DOHH2 (cell line): ENCODE measurements around the gene GNPTG.

ENCODE experiments used
- H3F3A ChIP-seq: fragments of 200-600 bp; sonication (generic), shearing (Covaris generic); 2 replicates; pipeline ENCODE4 v1.6.0; 2016; ENCODE audit warnings: antibody characterized with exemption, mild to moderate bottlenecking; ENCODE audit not compliant: control insufficient read depth, insufficient read depth
- H3K27ac ChIP-seq: fragments of 200-600 bp; sonication (generic); 2 replicates; pipeline ENCODE4 v1.5.1; 2014; ENCODE audit warnings: low read depth, mild to moderate bottlenecking, low read length, moderate library complexity
- H3K27me3 ChIP-seq: fragments of 200-600 bp; sonication (generic); 2 replicates; pipeline ENCODE4 v1.6.1; 2014; ENCODE audit warnings: mild to moderate bottlenecking, low read length, mixed read lengths; ENCODE audit not compliant: control insufficient read depth
- H3K36me3 ChIP-seq: fragments of 200-600 bp; sonication (generic); 2 replicates; pipeline ENCODE4 v1.6.1; 2014; ENCODE audit warnings: mild to moderate bottlenecking, low read length, moderate library complexity, mixed read lengths; ENCODE audit not compliant: control insufficient read depth
- H3K4me1 ChIP-seq: fragments of 200-600 bp; sonication (generic); 2 replicates; pipeline ENCODE4 v1.6.1; 2014; ENCODE audit warnings: mild to moderate bottlenecking, low read length, mixed read lengths; ENCODE audit not compliant: control insufficient read depth
- H3K4me2 ChIP-seq: fragments of 200-600 bp; sonication (generic); 2 replicates; pipeline ENCODE4 v1.6.0; 2014; ENCODE audit warnings: mild to moderate bottlenecking, low read length, moderate library complexity
- H3K4me3 ChIP-seq: fragments of 200-600 bp; sonication (generic); 2 replicates; pipeline ENCODE4 v1.5.1; 2014; ENCODE audit warnings: mild to moderate bottlenecking, low read length, mixed read lengths
- H3K79me2 ChIP-seq: fragments of 200-600 bp; sonication (generic); 2 replicates; pipeline ENCODE4 v1.6.1; 2014; ENCODE audit warnings: mild to moderate bottlenecking, low read length, mixed read lengths; ENCODE audit not compliant: control insufficient read depth
- H3K9me2 ChIP-seq: fragments of 200-600 bp; sonication (generic); replicated peaks from 2 replicates; pipeline ENCODE4 v1.6.1; 2014; ENCODE audit warnings: mild to moderate bottlenecking, low read length, mixed read lengths; ENCODE audit not compliant: control insufficient read depth
- H3K9me3 ChIP-seq: fragments of 200-600 bp; sonication (generic); 2 replicates; pipeline ENCODE4 v1.6.1; 2014; ENCODE audit warnings: antibody characterized with exemption, low read length, mixed read lengths; ENCODE audit not compliant: control insufficient read depth, insufficient read depth
- H4K20me1 ChIP-seq: fragments of 200-600 bp; sonication (generic); 2 replicates; pipeline ENCODE4 v1.6.0; 2014; ENCODE audit warnings: low read depth, mild to moderate bottlenecking, antibody characterized with exemption, low read length, moderate library complexity; ENCODE audit not compliant: control insufficient read depth, insufficient read depth
- EZH2phosphoT487 ChIP-seq: fragments of 200-600 bp; sonication (generic); IDR thresholded peaks from 2 replicates; pipeline ENCODE4 v1.6.1; 2017; ENCODE audit warnings: borderline replicate concordance, mild to moderate bottlenecking, antibody characterized with exemption, low read length, moderate library complexity, mixed read lengths
- TF ChIP-seq, protein P1 (sequence below): fragments of 200-600 bp; sonication (generic); IDR thresholded peaks from one replicate; pipeline ENCODE4 v1.5.1; 2014; ENCODE audit warnings: antibody characterized with exemption, mild to moderate bottlenecking, low read depth, low read length; ENCODE audit not compliant: poor library complexity, severe bottlenecking

GNPTG gene

DNA sequence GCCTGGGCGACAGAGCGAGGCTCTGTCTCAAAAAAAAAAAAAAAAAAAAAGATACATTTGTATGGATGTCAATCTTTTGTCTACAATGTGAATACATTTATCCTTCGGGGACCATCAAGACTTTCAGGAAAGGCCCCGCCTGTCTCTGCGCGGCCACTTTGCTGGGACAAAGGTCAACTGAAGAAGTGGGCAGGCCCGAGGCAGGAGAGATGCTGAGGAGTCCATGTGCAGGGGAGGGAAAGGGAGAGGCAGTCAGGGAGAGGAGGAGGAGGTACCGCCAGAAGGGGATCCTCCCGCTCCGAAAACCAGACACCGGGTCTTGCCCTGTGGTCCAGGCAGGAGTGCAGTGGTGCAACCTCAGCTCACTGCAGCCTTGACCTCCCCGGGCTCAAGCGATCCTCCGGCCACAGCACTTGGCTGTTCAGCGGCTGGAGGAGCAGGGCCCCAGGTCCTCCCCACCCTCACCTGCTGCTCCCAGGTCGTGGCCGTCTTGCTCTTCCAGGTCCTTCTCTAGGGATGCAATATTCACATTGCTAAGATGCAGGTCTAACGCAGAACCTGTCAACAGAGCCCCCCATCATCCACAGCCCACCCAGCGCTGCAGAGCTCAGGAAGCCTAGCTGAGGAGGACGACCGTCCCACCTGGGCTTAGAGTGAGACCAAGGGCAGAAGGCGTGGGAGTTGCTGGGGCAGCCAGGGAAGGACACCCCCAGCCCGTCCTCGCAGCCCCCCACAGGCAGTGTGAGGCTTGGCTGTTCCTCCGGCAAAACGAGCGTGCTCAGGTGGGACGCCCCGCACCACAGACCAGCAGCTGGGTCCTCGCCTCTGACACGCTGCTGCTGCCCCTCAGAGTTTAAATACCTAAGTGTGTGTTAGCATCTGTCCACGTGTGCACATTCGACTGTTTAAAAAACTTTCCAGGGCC lies 19.6 kb downstream of the GNPTG start:
- H3K79me2 ChIP-seq = no peaks in the 10 kb centered on the region
- no peaks in the 10 kb centered on the region for H3K4me1 ChIP-seq
- H3K27ac ChIP-seq = no peak overlapping the region
- H3F3A ChIP-seq = no peaks in the 10 kb centered on the region
- H3K27me3 ChIP-seq = no peaks in the 10 kb centered on the region
- no peak overlapping the region for H3K4me2 ChIP-seq
- TF ChIP-seq, protein P1, sequence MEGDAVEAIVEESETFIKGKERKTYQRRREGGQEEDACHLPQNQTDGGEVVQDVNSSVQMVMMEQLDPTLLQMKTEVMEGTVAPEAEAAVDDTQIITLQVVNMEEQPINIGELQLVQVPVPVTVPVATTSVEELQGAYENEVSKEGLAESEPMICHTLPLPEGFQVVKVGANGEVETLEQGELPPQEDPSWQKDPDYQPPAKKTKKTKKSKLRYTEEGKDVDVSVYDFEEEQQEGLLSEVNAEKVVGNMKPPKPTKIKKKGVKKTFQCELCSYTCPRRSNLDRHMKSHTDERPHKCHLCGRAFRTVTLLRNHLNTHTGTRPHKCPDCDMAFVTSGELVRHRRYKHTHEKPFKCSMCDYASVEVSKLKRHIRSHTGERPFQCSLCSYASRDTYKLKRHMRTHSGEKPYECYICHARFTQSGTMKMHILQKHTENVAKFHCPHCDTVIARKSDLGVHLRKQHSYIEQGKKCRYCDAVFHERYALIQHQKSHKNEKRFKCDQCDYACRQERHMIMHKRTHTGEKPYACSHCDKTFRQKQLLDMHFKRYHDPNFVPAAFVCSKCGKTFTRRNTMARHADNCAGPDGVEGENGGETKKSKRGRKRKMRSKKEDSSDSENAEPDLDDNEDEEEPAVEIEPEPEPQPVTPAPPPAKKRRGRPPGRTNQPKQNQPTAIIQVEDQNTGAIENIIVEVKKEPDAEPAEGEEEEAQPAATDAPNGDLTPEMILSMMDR = no peak
- no peak for TF ChIP-seq EZH2phosphoT487
- H3K36me3 ChIP-seq = no peaks in the 10 kb centered on the region
- no peaks in the 10 kb centered on the region for H3K9me3 ChIP-seq
- H4K20me1 ChIP-seq = no peaks in the 10 kb centered on the region
- no peak overlapping the region for H3K4me3 ChIP-seq
- no peaks in the 10 kb centered on the region for H3K9me2 ChIP-seq

DNA sequence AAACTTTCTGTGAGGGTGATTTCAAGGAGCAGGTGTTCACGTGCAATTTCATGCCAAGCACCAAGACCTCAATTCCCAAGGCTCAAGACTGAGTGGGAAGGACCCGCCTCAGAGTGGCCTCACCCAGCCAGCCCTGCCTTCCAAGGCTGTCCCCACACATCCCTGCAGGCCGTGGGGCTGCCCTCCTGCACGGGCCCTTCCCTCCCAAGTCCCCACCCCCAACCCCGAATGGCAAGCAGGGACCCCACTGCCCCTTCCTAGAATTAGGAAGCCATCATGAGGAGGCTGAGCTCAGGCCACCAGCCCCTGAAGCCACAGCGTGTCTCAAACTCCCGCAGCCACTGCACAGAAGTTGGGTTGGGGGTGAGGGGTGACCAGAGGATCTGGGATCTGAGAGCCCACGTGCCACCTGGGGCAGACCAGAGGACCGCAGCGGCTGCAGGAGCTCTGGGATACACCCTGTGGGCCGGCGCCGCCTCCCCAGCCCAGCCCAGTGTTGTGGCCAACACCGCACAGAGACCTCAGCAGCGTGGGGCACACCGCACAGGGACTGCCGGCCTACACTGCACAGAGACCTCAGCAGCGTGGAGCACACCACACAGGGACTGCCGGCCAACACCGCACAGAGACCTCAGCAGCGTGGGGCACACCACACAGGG lies 20.7 kb downstream of the GNPTG start:
- H3K9me2 ChIP-seq = no peaks in the 10 kb centered on the region
- H3K9me3 ChIP-seq = no peaks in the 10 kb centered on the region
- no peak overlapping the region for H3K4me2 ChIP-seq
- H3K27me3 ChIP-seq = no peaks in the 10 kb centered on the region
- no peaks in the 10 kb centered on the region for H4K20me1 ChIP-seq
- no peaks in the 10 kb centered on the region for H3K4me1 ChIP-seq
- H3K27ac ChIP-seq = no peak overlapping the region
- H3F3A ChIP-seq = no peaks in the 10 kb centered on the region
- no peak overlapping the region for H3K4me3 ChIP-seq
- TF ChIP-seq EZH2phosphoT487 = no peak
- TF ChIP-seq, protein P1 = no peak
- no peaks in the 10 kb centered on the region for H3K79me2 ChIP-seq
- no peaks in the 10 kb centered on the region for H3K36me3 ChIP-seq

DNA sequence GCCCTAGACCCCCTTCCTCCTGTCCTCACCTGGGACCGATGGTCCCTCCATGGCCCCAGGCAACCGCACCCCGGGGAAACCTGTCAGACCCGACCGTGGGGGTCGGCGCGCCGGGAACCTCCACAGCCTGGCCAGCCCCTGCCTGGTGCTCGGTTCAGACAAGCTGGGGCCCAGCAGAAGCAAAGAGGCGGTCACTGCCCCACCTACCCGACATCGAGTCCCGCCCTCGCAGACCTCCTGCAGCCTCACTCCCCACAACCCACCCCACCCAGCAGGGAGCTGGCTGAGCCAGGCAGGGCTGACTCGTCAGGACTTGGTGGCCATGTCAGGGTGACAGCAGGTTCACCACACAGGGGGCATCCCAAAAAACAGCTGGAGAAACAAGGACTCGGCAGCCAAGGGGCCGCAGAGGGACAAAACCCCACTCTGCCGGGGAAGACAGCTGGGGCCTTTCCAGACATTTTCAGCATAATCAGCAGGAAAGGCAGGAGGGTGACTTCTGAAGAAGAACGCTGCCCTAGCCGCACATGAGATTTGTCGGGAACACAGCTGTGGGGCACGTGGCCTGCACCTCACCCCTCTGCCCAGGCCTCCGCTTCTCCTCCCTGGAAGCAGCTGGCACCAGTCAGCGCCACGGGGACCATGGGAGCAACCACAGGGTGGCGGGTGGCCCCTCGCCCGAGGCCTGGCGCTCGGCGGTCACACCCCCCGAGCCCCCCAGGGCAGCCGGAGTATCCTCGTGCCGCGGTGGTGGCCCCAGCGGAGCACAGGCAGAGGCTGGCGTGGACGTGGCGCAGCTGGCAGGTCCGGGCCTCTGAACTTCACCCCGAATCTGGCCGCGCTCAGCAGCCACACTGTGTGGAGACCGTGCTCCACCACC lies 22.9 kb downstream of the GNPTG start:
- Histone ChIP-seq H3K9me3 (no peaks in the 10 kb centered on the region), H3K4me3 (no peak overlapping the region), H3K4me2 (no peak overlapping the region), H3K27me3 (no peaks in the 10 kb centered on the region), H3K9me2 (no peaks in the 10 kb centered on the region), H3K36me3 (no peaks in the 10 kb centered on the region), H3K4me1 (peaks cover 8% of the 10 kb centered on the region), H4K20me1 (no peaks in the 10 kb centered on the region), H3K79me2 (no peaks in the 10 kb centered on the region), H3K27ac (no peak overlapping the region), H3F3A (no peaks in the 10 kb centered on the region)
- TF ChIP-seq, protein P1 = no peak
- TF ChIP-seq EZH2phosphoT487 = no peak
